ENCODE results near the gene SPSB4. TPM values are rescaled to one million over a fixed set of nuclear protein-coding genes. Genes with fewer than 3 reads are reported as not detected.

SPSB4 gene
- total and polyA plus RNA-seq, 12 donors: 2.1 to 8.7 (median 3.8) TPM

DNA sequence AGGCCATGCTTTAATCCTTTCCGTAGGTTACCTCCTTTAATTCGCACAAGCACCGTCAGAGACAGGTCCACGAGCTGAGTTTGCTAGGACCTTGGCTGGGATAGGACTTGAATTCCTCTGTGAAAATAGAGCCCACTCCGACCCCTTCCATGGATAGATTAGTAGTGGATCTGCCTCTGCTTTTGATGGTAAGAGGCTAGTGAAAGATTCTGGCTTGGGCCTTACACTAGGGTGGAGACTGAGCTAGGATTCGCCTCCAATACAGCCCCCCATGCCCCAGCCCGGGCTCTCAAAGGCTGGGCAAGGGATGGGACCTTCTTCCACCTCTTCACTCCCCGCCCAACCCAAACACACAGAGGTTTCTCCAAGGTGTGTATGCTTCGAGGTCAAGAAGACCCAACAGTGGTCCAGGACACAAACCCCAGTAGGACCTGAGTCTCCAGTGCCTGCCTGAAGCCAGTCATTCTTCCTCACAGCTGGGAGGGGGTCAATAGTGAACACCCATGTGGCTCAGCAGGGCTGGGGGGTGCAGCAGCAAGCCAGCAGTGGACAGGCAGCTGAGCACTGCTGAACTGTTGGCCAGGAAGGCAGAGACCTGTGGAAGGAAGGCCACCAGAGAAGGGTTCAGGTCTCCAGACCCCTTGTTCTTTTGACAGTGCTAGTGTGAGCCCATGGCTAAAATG is 75.7 kb downstream of the SPSB4 start:
- WGBS, 2 donors: 85 to 92% methylated on average over 9 of the region's 9 CpGs
- TF ChIP-seq CTCF (IDR thresholded peaks at IDR 0.05): no peak

DNA sequence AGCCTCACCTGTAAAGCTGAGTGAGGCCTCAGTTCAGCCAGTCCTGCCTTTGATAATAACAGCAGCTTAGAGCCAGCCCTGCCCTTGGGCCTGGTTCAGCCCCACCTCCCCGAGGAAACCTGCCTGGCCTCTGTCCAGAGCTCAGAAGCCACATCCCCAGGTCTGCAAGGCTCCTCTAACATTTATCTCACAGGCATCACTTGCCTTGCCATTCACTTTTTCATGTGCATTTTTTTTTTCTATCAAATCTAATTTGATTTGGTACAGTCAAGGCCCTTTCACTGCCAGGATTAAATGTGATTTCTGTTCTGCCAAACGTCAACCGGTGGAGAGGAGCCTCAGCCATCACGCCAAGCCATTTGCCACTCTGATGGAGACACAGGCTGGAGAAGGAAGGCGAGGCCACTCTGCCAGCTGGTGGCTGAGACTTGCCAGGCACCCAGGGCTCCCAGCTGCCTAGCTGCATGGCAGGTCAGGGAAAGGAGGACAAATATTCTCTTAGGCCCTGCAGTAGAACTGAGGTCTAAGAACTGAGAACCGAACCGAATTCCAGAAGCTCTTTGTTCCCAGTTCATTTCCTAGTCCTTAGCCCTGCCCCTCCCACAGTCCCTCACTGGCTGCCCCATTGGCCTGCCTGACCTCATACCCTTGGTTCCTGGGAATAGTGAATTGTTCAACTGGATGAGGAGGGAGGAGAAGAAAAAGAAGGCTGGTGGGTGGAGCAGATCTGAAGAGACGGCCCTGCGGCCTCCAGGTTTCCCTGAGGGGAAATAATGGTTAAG is 76.4 kb downstream of the SPSB4 start:
- Histone ChIP-seq H3K27me3 (no peaks in the 10 kb centered on the region), H3K4me3 (no peak overlapping the region), H3K27ac (no peak overlapping the region), H3K9me3 (peaks cover 0 to 7% (median 0%) of the 10 kb centered on the region in 11 donors), H3K4me1 (peaks cover 0 to 27% (median 9%) of the 10 kb centered on the region in 9 donors), H3K36me3 (no peaks in the 10 kb centered on the region)
- peak in 4 of 9 donors; percentile 11 to 51 (median 32) for TF ChIP-seq CTCF (IDR thresholded peaks at IDR 0.05)
- DNase-seq (no peak), ATAC-seq (peak in 5 of 8 donors; percentile 39 to 76 (median 49))
- WGBS, 2 donors: 69 to 70% methylated on average over 9 of the region's 9 CpGs
- intact Hi-C loops (cut with DNase I): no loop called here

More for the DNA sequence above, 75.7 kb downstream of the SPSB4 start:
- peaks cover 0 to 27% (median 9%) of the 10 kb centered on the region in 9 donors for H3K4me1 ChIP-seq
- intact Hi-C loops (cut with DNase I): no loop called here
- H3K27ac ChIP-seq: no peak overlapping the region
- H3K9me3 ChIP-seq: peaks cover 0 to 2% (median 0%) of the 10 kb centered on the region in 11 donors
- DNase-seq (no peak), ATAC-seq (no peak)
- H3K27me3 ChIP-seq: no peaks in the 10 kb centered on the region
- H3K36me3 ChIP-seq: no peaks in the 10 kb centered on the region
- no peak overlapping the region for H3K4me3 ChIP-seq

DNA sequence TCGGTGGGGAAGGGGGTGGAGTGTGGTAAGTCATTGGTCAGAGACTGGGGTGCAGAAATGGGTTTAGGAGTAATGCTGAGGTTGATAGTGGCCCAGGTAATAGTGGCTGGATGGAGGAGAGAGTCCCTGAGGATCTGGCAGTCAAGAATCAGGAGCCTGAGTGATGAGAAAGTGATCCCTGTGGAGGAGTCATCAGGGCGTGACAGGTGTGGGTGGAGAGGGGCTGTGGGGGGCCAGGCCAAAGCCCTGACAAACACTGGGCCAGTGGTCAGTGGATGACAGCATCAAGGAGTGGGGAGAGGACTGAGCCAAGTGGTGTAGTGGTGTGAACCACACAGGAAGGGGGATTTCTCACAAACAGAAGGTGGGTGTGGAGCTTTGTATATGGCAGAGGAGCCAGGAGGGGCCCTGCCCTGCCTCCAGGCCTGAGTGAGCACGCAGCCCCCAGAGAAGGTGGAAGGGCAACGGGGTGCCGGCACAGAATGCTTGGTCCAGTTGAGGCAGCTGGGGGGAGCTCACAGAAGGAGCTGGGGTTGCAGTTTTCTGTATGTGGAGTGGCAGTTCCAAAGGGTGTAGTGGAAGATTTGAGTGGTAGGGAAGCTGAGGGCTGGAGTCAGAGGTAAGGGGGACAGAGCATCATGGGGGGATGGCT is 77.1 kb downstream of the SPSB4 start:
- no peak for TF ChIP-seq CTCF (IDR thresholded peaks at IDR 0.05)
- intact Hi-C loops (cut with DNase I): no loop called here
- 85 to 88% methylated on average over 5 of the region's 5 CpGs for WGBS, 2 donors
- Histone ChIP-seq H3K27me3 (no peaks in the 10 kb centered on the region), H3K4me1 (peaks cover 0 to 27% (median 9%) of the 10 kb centered on the region in 9 donors), H3K27ac (no peak overlapping the region), H3K9me3 (peaks cover 0 to 13% (median 0%) of the 10 kb centered on the region in 11 donors), H3K36me3 (no peaks in the 10 kb centered on the region), H3K4me3 (no peak overlapping the region)
- DNase-seq (no peak), ATAC-seq (peak in 1 of 8 donors; percentile 40)

GRCh38 chr3:141129049-141129448 is 77.9 kb downstream of the SPSB4 start:
- Histone ChIP-seq H3K4me1 (peaks cover 0 to 19% (median 4%) of the 10 kb centered on the region in 9 donors), H3K4me3 (no peak overlapping the region), H3K27ac (no peak overlapping the region), H3K9me3 (peaks cover 0 to 13% (median 0%) of the 10 kb centered on the region in 11 donors), H3K27me3 (no peaks in the 10 kb centered on the region), H3K36me3 (no peaks in the 10 kb centered on the region)
- TF ChIP-seq CTCF (IDR thresholded peaks at IDR 0.05): no peak
- intact Hi-C loops (cut with DNase I): no loop called here
- DNase-seq (no peak), ATAC-seq (no peak)

Data from heart right ventricle (tissue), 16 donors.